OCI-LY1 (cell line): ENCODE measurements around the gene ZNF524.

Experiments
- EZH2 ChIP-seq: fragments of 200-600 bp; sonication (generic), shearing (Covaris generic); IDR thresholded peaks from 2 replicates; pipeline ENCODE4 v1.8.0; 2017; ENCODE audit warnings: borderline replicate concordance, mixed run types, mild to moderate bottlenecking, antibody characterized with exemption, low read length, moderate library complexity, mixed read lengths
- TF ChIP-seq, protein P1 (sequence below): fragments of 200-600 bp; sonication (generic), shearing (Covaris generic); IDR thresholded peaks from 2 replicates; pipeline ENCODE4 v1.5.1; 2017; ENCODE audit warnings: mild to moderate bottlenecking, antibody characterized with exemption, low read length, moderate library complexity, mixed read lengths

DNA sequence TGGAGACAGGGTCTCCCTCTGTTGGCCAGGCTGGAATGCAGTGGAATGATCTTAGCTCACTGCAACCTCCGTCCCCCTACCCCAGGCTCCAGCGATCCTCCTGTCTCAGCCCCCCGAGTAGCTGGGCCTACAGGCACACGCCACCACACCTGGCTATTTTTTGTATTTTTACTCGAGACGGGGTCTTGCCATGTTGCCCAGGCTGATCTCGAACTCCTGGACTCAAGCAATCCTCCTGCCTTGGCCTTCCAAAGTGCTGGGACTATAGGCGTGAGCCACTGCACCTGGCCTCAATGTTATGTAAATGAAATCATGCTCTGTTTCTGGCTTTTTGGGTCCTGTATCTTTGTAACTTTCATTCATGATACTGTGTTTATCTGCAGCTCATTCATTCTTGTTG, 11.3 kb upstream of the ZNF524 start:
- TF ChIP-seq, protein P1, sequence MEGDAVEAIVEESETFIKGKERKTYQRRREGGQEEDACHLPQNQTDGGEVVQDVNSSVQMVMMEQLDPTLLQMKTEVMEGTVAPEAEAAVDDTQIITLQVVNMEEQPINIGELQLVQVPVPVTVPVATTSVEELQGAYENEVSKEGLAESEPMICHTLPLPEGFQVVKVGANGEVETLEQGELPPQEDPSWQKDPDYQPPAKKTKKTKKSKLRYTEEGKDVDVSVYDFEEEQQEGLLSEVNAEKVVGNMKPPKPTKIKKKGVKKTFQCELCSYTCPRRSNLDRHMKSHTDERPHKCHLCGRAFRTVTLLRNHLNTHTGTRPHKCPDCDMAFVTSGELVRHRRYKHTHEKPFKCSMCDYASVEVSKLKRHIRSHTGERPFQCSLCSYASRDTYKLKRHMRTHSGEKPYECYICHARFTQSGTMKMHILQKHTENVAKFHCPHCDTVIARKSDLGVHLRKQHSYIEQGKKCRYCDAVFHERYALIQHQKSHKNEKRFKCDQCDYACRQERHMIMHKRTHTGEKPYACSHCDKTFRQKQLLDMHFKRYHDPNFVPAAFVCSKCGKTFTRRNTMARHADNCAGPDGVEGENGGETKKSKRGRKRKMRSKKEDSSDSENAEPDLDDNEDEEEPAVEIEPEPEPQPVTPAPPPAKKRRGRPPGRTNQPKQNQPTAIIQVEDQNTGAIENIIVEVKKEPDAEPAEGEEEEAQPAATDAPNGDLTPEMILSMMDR = no peak
- TF ChIP-seq EZH2 = no peak
